Nucleus accumbens (tissue), 56 donors: ENCODE results near the gene ALDH8A1.

Experiments
- DNase-seq, 56 donors: peaks; one replicate each; lab custom pipeline; 2025; lab: John Stamatoyannopoulos, UW

Gene ALDH8A1, protein sequence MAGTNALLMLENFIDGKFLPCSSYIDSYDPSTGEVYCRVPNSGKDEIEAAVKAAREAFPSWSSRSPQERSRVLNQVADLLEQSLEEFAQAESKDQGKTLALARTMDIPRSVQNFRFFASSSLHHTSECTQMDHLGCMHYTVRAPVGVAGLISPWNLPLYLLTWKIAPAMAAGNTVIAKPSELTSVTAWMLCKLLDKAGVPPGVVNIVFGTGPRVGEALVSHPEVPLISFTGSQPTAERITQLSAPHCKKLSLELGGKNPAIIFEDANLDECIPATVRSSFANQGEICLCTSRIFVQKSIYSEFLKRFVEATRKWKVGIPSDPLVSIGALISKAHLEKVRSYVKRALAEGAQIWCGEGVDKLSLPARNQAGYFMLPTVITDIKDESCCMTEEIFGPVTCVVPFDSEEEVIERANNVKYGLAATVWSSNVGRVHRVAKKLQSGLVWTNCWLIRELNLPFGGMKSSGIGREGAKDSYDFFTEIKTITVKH

GRCh38 chr6:134949927-134950326, at the start of gene ALDH8A1:
Gene ALDH8A1, minus strand, starts transcription at chr6:134950101. Its CDS starts 48 bp downstream, at chr6:134950053.
- DNase-seq = no peak

DNA sequence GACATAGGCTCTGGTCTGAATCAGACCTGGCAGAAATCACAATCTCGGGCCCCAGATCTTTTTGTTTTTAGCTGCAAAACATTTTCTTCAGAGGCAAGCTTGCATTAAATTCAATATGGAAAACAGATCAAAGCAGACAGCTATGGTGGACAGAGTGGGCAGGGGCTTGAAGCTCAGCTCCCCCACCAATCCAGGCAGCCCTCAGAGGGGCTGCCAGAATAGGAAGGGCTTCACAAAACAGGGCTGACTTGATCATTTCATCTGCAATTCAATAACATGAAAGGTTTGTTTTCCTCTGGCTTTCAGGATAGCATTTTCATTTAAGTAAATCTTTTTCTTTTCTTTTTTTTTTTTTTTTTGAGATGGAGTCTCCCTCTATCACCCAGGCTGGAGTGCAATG, 49.2 kb upstream of the ALDH8A1 start:
- no peak for DNase-seq

DNA sequence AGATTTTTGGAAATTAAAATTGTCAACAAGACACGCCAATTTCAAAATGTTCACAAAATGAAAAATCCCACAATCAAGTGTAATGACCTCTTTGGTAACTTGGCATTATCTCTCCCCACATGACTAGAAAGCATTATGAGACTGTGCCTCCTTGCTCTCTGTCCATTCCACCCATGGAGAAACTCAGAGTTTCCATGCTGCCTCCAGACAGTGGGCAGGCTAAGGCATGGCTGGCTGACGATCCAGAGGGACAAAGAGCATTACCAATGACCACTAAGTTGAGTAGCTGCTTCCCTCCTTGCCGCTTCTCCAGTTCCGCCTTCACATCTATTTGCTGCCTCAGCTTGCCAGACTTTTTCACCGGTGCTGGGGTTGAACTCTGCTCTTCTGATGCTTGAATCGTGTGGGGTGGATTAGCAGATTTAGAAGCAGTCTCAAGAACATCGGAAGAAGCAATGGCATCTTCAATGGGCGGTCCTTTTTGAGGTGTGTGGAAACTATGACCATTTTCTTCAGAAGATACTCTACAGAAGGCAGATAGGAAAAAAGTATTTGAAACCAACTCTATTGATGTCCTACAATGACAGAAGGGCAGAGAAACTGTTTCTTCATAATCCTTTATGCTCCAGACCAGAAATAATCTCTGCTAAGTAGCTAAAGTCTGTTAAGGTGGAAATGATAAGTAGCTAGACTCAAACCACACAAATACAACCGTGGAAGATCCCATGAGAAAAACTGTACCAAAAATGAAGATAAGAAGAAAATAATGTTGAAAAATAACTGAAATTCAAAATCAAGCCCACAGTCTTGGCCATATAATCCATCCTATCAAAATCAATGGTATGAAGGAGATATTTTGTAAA, 47.5 kb upstream of the ALDH8A1 start:
- no peak for DNase-seq

- no peak for DNase-seq
Observed at GRCh38 chr6:134995536-134995935, 45.6 kb upstream of the ALDH8A1 start.

- DNase-seq = no peak
Observed at GRCh38 chr6:134994431-134994830, 44.5 kb upstream of the ALDH8A1 start.

DNA sequence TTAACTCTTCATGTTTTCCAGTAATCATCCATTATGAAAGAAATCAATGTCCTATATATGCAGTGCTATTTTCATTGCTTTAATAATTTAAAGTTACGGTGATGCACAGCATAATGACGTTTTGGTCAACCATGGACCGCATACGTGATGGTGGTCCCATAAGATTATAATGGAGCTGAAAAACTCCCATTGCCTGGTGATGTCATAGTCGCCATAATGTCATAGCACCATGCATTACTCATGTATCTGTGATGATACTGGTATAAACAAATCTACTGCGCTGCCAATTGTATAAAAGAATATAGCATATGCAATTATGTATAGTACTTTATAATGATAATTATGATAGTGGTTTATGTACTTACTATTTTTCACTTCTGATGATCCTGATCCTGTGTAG, 42.3 kb upstream of the ALDH8A1 start:
- no peak for DNase-seq

DNA sequence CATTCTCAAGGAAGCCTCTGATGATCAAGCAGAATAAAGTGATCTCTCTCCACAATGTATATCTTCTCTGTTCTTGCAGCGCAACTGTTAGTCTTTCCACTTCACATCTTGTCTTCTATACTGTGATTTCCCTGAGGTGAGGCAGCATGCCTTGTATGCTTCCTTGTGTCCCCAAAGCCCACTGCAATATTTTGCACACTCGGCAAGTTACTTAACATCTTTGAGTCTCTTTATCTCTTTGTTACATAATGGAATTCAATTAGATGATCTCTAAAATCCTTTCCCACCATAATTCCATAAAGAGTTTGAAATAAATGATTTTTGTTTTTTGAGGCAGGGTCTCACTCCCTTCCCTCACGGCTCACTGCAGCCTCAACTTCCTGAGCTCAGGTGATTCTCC, 40.4 kb upstream of the ALDH8A1 start:
- DNase-seq = no peak

DNA sequence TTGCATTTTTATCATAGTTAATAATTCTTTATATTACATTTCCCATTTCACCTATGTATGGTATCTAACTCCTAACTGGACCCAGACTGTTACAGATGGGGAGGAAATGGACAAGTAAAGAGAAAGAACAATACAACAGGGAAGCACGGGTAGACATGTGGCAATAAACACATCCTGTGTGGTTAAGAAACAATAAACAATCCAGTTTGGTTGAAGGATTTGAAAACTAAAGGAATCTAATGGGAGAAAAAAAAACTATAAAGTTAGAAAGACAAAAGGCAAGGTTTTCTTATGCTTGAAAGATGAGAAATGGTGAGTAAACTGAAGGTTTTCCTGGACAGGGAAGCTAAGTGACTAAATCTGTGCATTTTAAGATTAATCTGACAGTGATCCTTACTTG, 34.9 kb upstream of the ALDH8A1 start:
- no peak for DNase-seq

- DNase-seq = no peak
Observed at GRCh38 chr6:134983823-134984222, 33.9 kb upstream of the ALDH8A1 start.

DNA sequence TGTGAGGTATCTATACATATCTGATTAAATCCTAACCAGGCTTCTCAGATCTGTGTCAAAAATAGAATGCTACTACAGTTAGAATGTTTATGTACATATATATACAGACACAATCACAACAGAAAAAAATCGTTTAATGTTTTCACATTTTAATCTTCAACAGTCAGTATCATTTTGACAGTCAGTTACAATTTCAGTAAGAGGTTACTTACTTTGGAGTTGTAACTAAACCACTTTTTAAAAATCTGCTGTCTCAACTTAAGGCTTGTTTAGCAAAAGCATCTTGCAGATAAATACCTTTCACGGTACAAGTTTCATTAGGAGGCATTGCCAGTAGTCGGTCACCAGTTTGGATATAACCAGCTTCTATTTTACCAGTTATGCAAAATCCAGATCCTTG, 32.3 kb upstream of the ALDH8A1 start:
- DNase-seq = no peak

- DNase-seq = no peak
Observed at GRCh38 chr6:134980846-134981245, 30.9 kb upstream of the ALDH8A1 start.

DNA sequence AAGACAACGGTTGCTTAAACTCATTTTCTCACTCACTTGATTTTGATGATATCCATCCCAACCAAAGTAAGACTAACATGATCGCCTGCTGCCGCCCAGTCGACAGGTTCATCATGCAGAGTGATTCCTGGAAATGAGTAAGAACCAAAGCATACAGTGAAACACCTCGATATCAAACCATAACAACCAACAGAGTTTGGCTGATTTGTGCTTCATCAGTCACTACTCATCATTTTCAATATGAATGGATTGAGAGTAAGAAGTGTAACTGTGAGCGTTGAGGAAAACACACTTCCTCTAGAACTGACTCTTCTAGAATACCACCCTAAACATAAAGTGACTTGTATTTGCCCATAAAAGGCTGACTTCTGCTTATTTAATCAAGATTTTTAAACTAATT, 29.2 kb upstream of the ALDH8A1 start:
- DNase-seq = no peak

DNA sequence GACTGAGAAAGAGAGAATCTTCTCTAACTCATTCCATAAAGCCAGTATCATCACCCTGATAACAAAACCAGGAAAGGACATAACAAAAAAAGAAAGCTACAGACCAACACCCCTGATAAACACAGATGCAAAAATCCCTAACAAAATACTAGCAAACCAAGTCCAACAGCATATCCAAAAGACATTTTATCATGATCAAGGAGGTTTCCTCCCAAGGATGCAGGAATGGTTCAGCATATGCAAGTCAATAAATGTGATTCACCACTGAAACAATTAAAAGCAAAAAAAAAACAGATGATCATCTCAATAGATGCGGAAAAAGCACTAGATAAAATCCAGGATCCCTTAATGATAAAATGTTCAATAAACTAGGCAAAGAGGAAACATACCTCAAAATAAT, 24.5 kb upstream of the ALDH8A1 start:
- no peak for DNase-seq

- DNase-seq = no peak
Observed at GRCh38 chr6:134967711-134968110, 17.8 kb upstream of the ALDH8A1 start.

DNA sequence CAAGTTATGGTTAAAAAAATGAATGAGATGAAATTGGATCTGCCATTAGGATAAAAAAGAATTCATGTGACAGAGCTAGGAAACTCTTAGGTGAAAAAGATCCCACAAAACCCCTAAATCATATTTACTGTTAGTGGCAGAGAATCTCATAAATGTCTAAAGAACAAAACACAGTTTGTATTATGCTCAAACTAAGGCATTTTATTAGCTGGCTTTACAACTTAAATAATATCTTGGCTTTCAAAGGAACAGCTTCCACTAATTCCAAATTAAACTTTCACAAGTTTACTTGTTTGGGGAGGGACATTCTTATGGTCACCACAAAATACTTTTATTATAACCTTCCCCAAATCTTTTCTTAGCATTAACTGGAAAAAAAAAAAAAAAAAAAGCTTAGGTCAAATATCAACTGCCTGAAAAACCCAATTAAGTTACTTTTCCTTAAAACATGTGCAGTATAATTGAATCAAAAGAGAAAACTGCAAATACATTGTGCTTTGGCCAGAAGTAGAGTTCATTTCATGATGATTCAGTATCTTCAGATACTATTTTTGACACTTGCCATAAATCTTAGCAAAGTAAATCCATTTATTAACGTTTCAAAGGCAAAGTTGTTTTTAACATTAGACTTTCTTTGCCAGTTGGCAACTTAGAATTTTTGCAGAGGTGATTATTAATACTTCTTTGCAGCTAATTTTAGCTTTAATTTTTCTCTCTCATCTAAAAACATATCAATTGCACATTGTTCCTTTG, 14.7 kb upstream of the ALDH8A1 start:
- DNase-seq = no peak

- DNase-seq = no peak
Observed at GRCh38 chr6:134962421-134962820, 12.5 kb upstream of the ALDH8A1 start.

- DNase-seq = no peak
Observed at GRCh38 chr6:134961366-134961765, 11.5 kb upstream of the ALDH8A1 start.

- no peak for DNase-seq
Observed at GRCh38 chr6:134959603-134960002, 9.7 kb upstream of the ALDH8A1 start.

GRCh38 chr6:134956676-134957075, 6.8 kb upstream of the ALDH8A1 start:
- DNase-seq = no peak

GRCh38 chr6:134956032-134956431, 6.1 kb upstream of the ALDH8A1 start:
- DNase-seq = no peak
